GM06990 (cell line): Measurements from ENCODE around the gene BTLA.
"Not testable (repeated sequence)": the region's sequence is repeated elsewhere in the genome, so short reads cannot be mapped to it uniquely, and the experiment has no call there.

Experiments used
- DNase-seq: peaks from one replicate; pipeline ENCODE4 v3.0.0-alpha.2; 2011; ENCODE audit not compliant: insufficient read length; ENCODE audit errors: extremely low read depth
- H3K27me3 ChIP-seq: replicated peaks from 2 replicates; pipeline ENCODE4 v1.6.0; 2011; ENCODE audit warnings: low read length; ENCODE audit not compliant: control insufficient read depth, insufficient read depth
- H3K36me3 ChIP-seq: 2 replicates; pipeline ENCODE4 v1.5.1; 2011; ENCODE audit warnings: low read length; ENCODE audit not compliant: control insufficient read depth, insufficient read depth
- H3K4me3 ChIP-seq: replicated peaks from 2 replicates; pipeline ENCODE4 v1.5.1; 2011; ENCODE audit warnings: low read depth, mild to moderate bottlenecking, control low read depth, low read length
- CTCF ChIP-seq: IDR thresholded peaks from 2 replicates; pipeline ENCODE4 v1.5.1; 2011; ENCODE audit warnings: low read length, control low read depth, mild to moderate bottlenecking, inconsistent platforms; ENCODE audit not compliant: insufficient read depth, poor library complexity, severe bottlenecking

BTLA gene

GRCh38 chr3:112496366-112497067, 2.8 kb downstream of the BTLA start:
- no peaks in the 10 kb centered on the region for H3K36me3 ChIP-seq
- H3K27me3 ChIP-seq = no peaks in the 10 kb centered on the region
- TF ChIP-seq CTCF = no peak
- peak overlapping the region; percentile 83 for H3K4me3 ChIP-seq
- no peak for DNase-seq

- not testable (repeated sequence) for H3K4me3 ChIP-seq, H3K27me3 ChIP-seq, H3K36me3 ChIP-seq, DNase-seq
Observed at GRCh38 chr3:112494448-112494767, 4.9 kb downstream of the BTLA start.

- DNase-seq = no peak
- Histone ChIP-seq H3K27me3 (no peaks in the 10 kb centered on the region), H3K36me3 (no peaks in the 10 kb centered on the region; the same call in 1 of the 2 replicates), H3K4me3 (no peak overlapping the region)
- TF ChIP-seq CTCF = no peak
Observed at GRCh38 chr3:112492124-112492523, 7.1 kb downstream of the BTLA start.

GRCh38 chr3:112491373-112491772, 7.9 kb downstream of the BTLA start:
- H3K27me3 ChIP-seq = no peaks in the 10 kb centered on the region
- TF ChIP-seq CTCF = no peak
- no peak for DNase-seq

GRCh38 chr3:112489674-112490479, 9.4 kb downstream of the BTLA start:
- H3K4me3 ChIP-seq = peak overlapping the region; percentile 35
- no peaks in the 10 kb centered on the region; the same call in 1 of the 2 replicates for H3K36me3 ChIP-seq
- TF ChIP-seq CTCF = no peak
- DNase-seq = peak; percentile 69
- no peaks in the 10 kb centered on the region for H3K27me3 ChIP-seq

More at GRCh38 chr3:112491373-112491772, 7.9 kb downstream of the BTLA start:
- Histone ChIP-seq H3K36me3 (no peaks in the 10 kb centered on the region; the same call in 1 of the 2 replicates), H3K4me3 (no peak overlapping the region)

GRCh38 chr3:112486811-112487505, 12.3 kb downstream of the BTLA start:
- Histone ChIP-seq H3K27me3 (no peaks in the 10 kb centered on the region), H3K36me3 (no peaks in the 10 kb centered on the region; the same call in none of the 2 replicates), H3K4me3 (no peak overlapping the region)
- TF ChIP-seq CTCF = no peak
- DNase-seq = no peak
